GM23338 (cell line): ENCODE results near the gene FIBP. TPM values are rescaled to one million over a fixed set of nuclear protein-coding genes. Genes with fewer than 3 reads are reported as not detected.

Experiments
- ATAC-seq: fragments of 200-7000 bp; cut with Tn5 transposase; 3 replicates; pipeline ENCODE4 v1.9.1; 2020
- DNase-seq: peaks from one replicate; pipeline ENCODE4 v3.0.0-alpha.2; 2015; ENCODE audit warnings: low spot score
- H2AFZ ChIP-seq: fragments of 200-600 bp; sonication (generic); 2 replicates; pipeline ENCODE4 v1.8.0; 2016; ENCODE audit warnings: antibody characterized with exemption, mild to moderate bottlenecking, moderate library complexity
- H3F3A ChIP-seq: fragments of 200-600 bp; sonication (generic); replicated peaks from 2 replicates; pipeline ENCODE4 v1.8.0; 2017; ENCODE audit warnings: antibody characterized with exemption, mixed run types, low read depth
- H3K27ac ChIP-seq: fragments of 200-600 bp; sonication (generic); 2 replicates; pipeline ENCODE4 v1.6.1; 2016; ENCODE audit warnings: low read depth
- H3K27me3 ChIP-seq: fragments of 200-600 bp; sonication (generic); 2 replicates; pipeline ENCODE4 v1.8.0; 2016; ENCODE audit warnings: mild to moderate bottlenecking, mixed run types, moderate library complexity; ENCODE audit not compliant: insufficient read depth
- H3K36me3 ChIP-seq: fragments of 200-600 bp; sonication (generic); 2 replicates; pipeline ENCODE4 v1.8.0; 2016; ENCODE audit warnings: mild to moderate bottlenecking; ENCODE audit not compliant: insufficient read depth
- H3K4me1 ChIP-seq: fragments of 200-600 bp; sonication (generic); 2 replicates; pipeline ENCODE4 v1.8.0; 2016; ENCODE audit warnings: mild to moderate bottlenecking, moderate library complexity; ENCODE audit not compliant: insufficient read depth
- H3K4me2 ChIP-seq: fragments of 200-600 bp; sonication (generic); 2 replicates; pipeline ENCODE4 v1.7.1; 2017; ENCODE audit warnings: mixed run types
- H3K4me3 ChIP-seq: fragments of 200-600 bp; sonication (generic); 2 replicates; pipeline ENCODE4 v1.6.1; 2016; ENCODE audit warnings: mixed run types
- H3K79me2 ChIP-seq: fragments of 200-600 bp; sonication (generic); replicated peaks from 2 replicates; pipeline ENCODE4 v1.8.0; 2017; ENCODE audit warnings: mild to moderate bottlenecking; ENCODE audit not compliant: insufficient read depth
- H3K9me2 ChIP-seq: fragments of 200-600 bp; sonication (generic); 2 replicates; pipeline ENCODE4 v1.8.0; 2017; ENCODE audit not compliant: insufficient read depth
- H4K20me1 ChIP-seq: fragments of 200-600 bp; sonication (generic); replicated peaks from 2 replicates; pipeline ENCODE4 v1.8.0; 2017; ENCODE audit warnings: mild to moderate bottlenecking; ENCODE audit not compliant: insufficient read depth
- H3K27ac Mint-ChIP-seq: 2 replicates; pipeline ENCODE4 v1.8.0; 2020; ENCODE audit warnings: inconsistent platforms, mild to moderate bottlenecking, moderate library complexity, mixed read lengths
- H3K27me3 Mint-ChIP-seq: 3 replicates; pipeline ENCODE4 v1.8.0; 2022; ENCODE audit warnings: low read depth, mild to moderate bottlenecking, moderate library complexity, mixed read lengths, inconsistent platforms; ENCODE audit not compliant: insufficient read depth, poor library complexity
- H3K36me3 Mint-ChIP-seq: 3 replicates; pipeline ENCODE4 v1.8.0; 2021; ENCODE audit warnings: low read depth, mild to moderate bottlenecking, inconsistent platforms, moderate library complexity, mixed read lengths
- H3K4me1 Mint-ChIP-seq: 3 replicates; pipeline ENCODE4 v1.8.0; 2020; ENCODE audit warnings: mild to moderate bottlenecking, inconsistent platforms, mixed read lengths
- H3K4me3 Mint-ChIP-seq: 3 replicates; pipeline ENCODE4 v1.8.0; 2021; ENCODE audit warnings: moderate library complexity, mild to moderate bottlenecking, inconsistent platforms, mixed read lengths
- H3K9me3 Mint-ChIP-seq: 3 replicates; pipeline ENCODE4 v1.8.0; 2020; ENCODE audit warnings: moderate library complexity, mild to moderate bottlenecking, inconsistent platforms, mixed read lengths
- CREB1 ChIP-seq: fragments of 250-450 bp; sonication (Bioruptor Pico); IDR thresholded peaks from 2 replicates; pipeline ENCODE4 v1.5.0; 2020; ENCODE audit warnings: low read depth, mild to moderate bottlenecking, moderate library complexity
- EZH2 ChIP-seq: fragments of 200-600 bp; sonication (generic); IDR thresholded peaks from one replicate; pipeline ENCODE4 v1.8.0; 2017; ENCODE audit warnings: antibody characterized with exemption, mild to moderate bottlenecking, low read depth; ENCODE audit not compliant: unreplicated experiment
- EZH2phosphoT487 ChIP-seq: fragments of 200-600 bp; sonication (generic); IDR thresholded peaks from one replicate; pipeline ENCODE4 v1.8.1; 2018; ENCODE audit warnings: antibody characterized with exemption; ENCODE audit not compliant: unreplicated experiment
- JUNB ChIP-seq: IDR thresholded peaks from one replicate; pipeline ENCODE4 v1.6.1; 2016; ENCODE audit warnings: antibody characterized with exemption; ENCODE audit not compliant: unreplicated experiment
- NANOG ChIP-seq: IDR thresholded peaks from 2 replicates; pipeline ENCODE4 v1.6.1; 2016; ENCODE audit warnings: antibody characterized with exemption, borderline replicate concordance
- POLR2AphosphoS5 ChIP-seq: IDR thresholded peaks from 2 replicates; pipeline ENCODE4 v1.6.1; 2016; ENCODE audit warnings: antibody characterized with exemption, low read depth
- REST ChIP-seq: IDR thresholded peaks from one replicate; pipeline ENCODE4 v1.6.1; 2018; ENCODE audit warnings: antibody characterized with exemption; ENCODE audit not compliant: unreplicated experiment
- STAT1 ChIP-seq: IDR thresholded peaks from one replicate; pipeline ENCODE4 v1.6.1; 2016; ENCODE audit warnings: antibody characterized with exemption; ENCODE audit not compliant: unreplicated experiment
- ZNF114 ChIP-seq: fragments of 250-450 bp; sonication (Bioruptor Pico); IDR thresholded peaks from 2 replicates; pipeline ENCODE4 v1.5.0; 2020; ENCODE audit warnings: mild to moderate bottlenecking, moderate library complexity
- ZNF331 ChIP-seq: fragments of 250-450 bp; sonication (Bioruptor Pico); IDR thresholded peaks from 2 replicates; pipeline ENCODE4 v1.5.0; 2020; ENCODE audit warnings: low read depth, mild to moderate bottlenecking, moderate library complexity
- ZNF462 ChIP-seq: fragments of 250-450 bp; sonication (Bioruptor Pico); IDR thresholded peaks from 2 replicates; pipeline ENCODE4 v1.5.0; 2020; ENCODE audit warnings: mild to moderate bottlenecking, moderate library complexity
- polyA plus RNA-seq: library from polyadenylated mRNA; unstranded; fragments of >200 nt; fragmentation: Nextera tagmentation; extraction: Ambion mirVana; gene quantifications from 2 replicates; pipeline ENCODE4 v1.2.1, GENCODE V29; 2016
- total RNA-seq: library from RNA; depleted of rRNA; stranded (reverse); fragments of >200 nt; shearing (Covaris generic); gene quantifications from 2 replicates; pipeline ENCODE4 v1.2.3, GENCODE V29; 2014
- TF ChIP-seq, protein P1 (sequence below), 2 experiments: fragments of 200-600 bp in 1 of 2; sonication (generic) in 1 of 2; conservative IDR thresholded peaks; 2 replicates each; pipeline versions ENCODE4 v1.5.1 to v1.6.1; 2016 to 2017; ENCODE audit warnings: antibody characterized with exemption in 2 of 2, low read depth in 2 of 2, mild to moderate bottlenecking in 2 of 2, moderate library complexity in 1 of 2

The FIBP gene
- total and polyA plus RNA-seq, 2 experiments from 2014 or later, result 79.0 to 102 TPM

- H4K20me1 ChIP-seq, result peaks cover 6% of the 10 kb centered on the region; the same call in 1 of the 2 replicates
- Mint-ChIP-seq H3K27ac (no peak overlapping the region), H3K36me3 (peaks cover 39% of the 10 kb centered on the region), H3K9me3 (peaks cover 4% of the 10 kb centered on the region; the same call in 2 of the 3 replicates), H3K27me3 (peaks cover 27% of the 10 kb centered on the region), H3K4me3 (peak overlapping the region; percentile 19), H3K4me1 (peaks cover 16% of the 10 kb centered on the region)
- no peak for TF ChIP-seq ZNF114
- no peak for TF ChIP-seq EZH2phosphoT487
- no peak for TF ChIP-seq ZNF331
- TF ChIP-seq REST, result no peak
- no peak for TF ChIP-seq CREB1 (CRISPR knock-in tag)
- no peak for TF ChIP-seq JUNB
- TF ChIP-seq, protein P1, sequence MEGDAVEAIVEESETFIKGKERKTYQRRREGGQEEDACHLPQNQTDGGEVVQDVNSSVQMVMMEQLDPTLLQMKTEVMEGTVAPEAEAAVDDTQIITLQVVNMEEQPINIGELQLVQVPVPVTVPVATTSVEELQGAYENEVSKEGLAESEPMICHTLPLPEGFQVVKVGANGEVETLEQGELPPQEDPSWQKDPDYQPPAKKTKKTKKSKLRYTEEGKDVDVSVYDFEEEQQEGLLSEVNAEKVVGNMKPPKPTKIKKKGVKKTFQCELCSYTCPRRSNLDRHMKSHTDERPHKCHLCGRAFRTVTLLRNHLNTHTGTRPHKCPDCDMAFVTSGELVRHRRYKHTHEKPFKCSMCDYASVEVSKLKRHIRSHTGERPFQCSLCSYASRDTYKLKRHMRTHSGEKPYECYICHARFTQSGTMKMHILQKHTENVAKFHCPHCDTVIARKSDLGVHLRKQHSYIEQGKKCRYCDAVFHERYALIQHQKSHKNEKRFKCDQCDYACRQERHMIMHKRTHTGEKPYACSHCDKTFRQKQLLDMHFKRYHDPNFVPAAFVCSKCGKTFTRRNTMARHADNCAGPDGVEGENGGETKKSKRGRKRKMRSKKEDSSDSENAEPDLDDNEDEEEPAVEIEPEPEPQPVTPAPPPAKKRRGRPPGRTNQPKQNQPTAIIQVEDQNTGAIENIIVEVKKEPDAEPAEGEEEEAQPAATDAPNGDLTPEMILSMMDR (conservative IDR thresholded peaks at IDR 0.05; ENCODE audit: low read depth in 2 of 2), result no peak
- TF ChIP-seq POLR2AphosphoS5, result no peak
- no peak for TF ChIP-seq ZNF462
- no peak for TF ChIP-seq STAT1
- no peak for TF ChIP-seq EZH2
- no peak for TF ChIP-seq NANOG
- peaks cover 11% of the 10 kb centered on the region for H3K79me2 ChIP-seq
- DNase-seq (no peak), ATAC-seq (no peak)
- peaks cover 8% of the 10 kb centered on the region; the same call in 1 of the 2 replicates for H3K4me1 ChIP-seq
- H3F3A ChIP-seq, result peaks cover 27% of the 10 kb centered on the region
- no peak overlapping the region for H3K27ac ChIP-seq
- H2AFZ ChIP-seq, result no peak overlapping the region
- H3K4me2 ChIP-seq, result no peak overlapping the region
- no peaks in the 10 kb centered on the region for H3K9me2 ChIP-seq
- H3K4me3 ChIP-seq, result no peak overlapping the region
- H3K27me3 ChIP-seq, result no peaks in the 10 kb centered on the region
- peaks cover 4% of the 10 kb centered on the region; the same call in 1 of the 2 replicates for H3K36me3 ChIP-seq
These were observed 25.1 kb downstream of the FIBP start for GRCh38 chr11:65862941-65863888.
